Astrocyte (in vitro differentiated cells and primary cell): ENCODE data around the gene RGS2. TPM values are rescaled to one million over a fixed set of nuclear protein-coding genes. Genes with fewer than 3 reads are reported as not detected.

ENCODE experiments used
- total RNA-seq: library from RNA; stranded (reverse); gene quantifications from 2 replicates; pipeline ENCODE4 v1.2.1, GENCODE V29; 2021

The RGS2 gene
- total RNA-seq, 1 donor from 2014 or later, result 10.5 TPM

Other genes starting within 250 kb of the RGS2 start
- gene RGS1, start 233.3 kb upstream of the RGS2 start, total RNA-seq, result not detected in 2 replicates
- gene RGS13, start 172.9 kb upstream of the RGS2 start, total RNA-seq, result not detected in 2 replicates